Fibroblast of mammary gland (primary cell): ENCODE measurements around the gene ASMTL.

Source experiments
- DNase-seq: peaks from one replicate; pipeline ENCODE4 v3.0.0-alpha.2; 2010; ENCODE audit warnings: low read depth
- H3K4me3 ChIP-seq: 2 replicates; pipeline ENCODE4 v1.5.1; 2011; ENCODE audit warnings: low read depth, mild to moderate bottlenecking, low read length, moderate library complexity; ENCODE audit not compliant: control insufficient read depth
- CTCF ChIP-seq: conservative IDR thresholded peaks from 2 replicates; pipeline ENCODE4 v1.5.1; 2011; ENCODE audit warnings: low read depth, low read length, inconsistent platforms; ENCODE audit not compliant: control insufficient read depth, insufficient read depth

ASMTL gene

GRCh38 chrX:1453951-1454785, 1.5 kb upstream of the ASMTL start:
- DNase-seq = peak; percentile 71
- peak overlapping the region; percentile 12 for H3K4me3 ChIP-seq
- peak; percentile 73 for TF ChIP-seq CTCF

GRCh38 chrX:1453395-1453783, 680 bp upstream of the ASMTL start:
- peak overlapping the region; percentile 63 for H3K4me3 ChIP-seq
- TF ChIP-seq CTCF = no peak
- no peak for DNase-seq

GRCh38 chrX:1451661-1452515, 821 bp downstream of the ASMTL start:
- no peak for DNase-seq
- no peak for TF ChIP-seq CTCF

GRCh38 chrX:1451251-1451660, 1.5 kb downstream of the ASMTL start:
- H3K4me3 ChIP-seq = peak overlapping the region; percentile 89
- no peak for DNase-seq
- no peak for TF ChIP-seq CTCF

More at GRCh38 chrX:1451661-1452515, 821 bp downstream of the ASMTL start:
- H3K4me3 ChIP-seq = peak overlapping the region; percentile 89

GRCh38 chrX:1450361-1451161, 2.1 kb downstream of the ASMTL start:
- TF ChIP-seq CTCF = no peak
- H3K4me3 ChIP-seq = no peak overlapping the region
- DNase-seq = no peak

- DNase-seq = no peak
- no peak for TF ChIP-seq CTCF
- no peak overlapping the region for H3K4me3 ChIP-seq
These were observed 2.9 kb downstream of the ASMTL start for GRCh38 chrX:1449823-1450149.
